Osteoblast (primary cell): Measurements from ENCODE around the gene SLC26A1. TPM values are rescaled to one million over a fixed set of nuclear protein-coding genes. Genes with fewer than 3 reads are reported as not detected.

ENCODE experiments used
- DNase-seq: peaks from one replicate; pipeline ENCODE4 v3.0.0; 2011; ENCODE audit warnings: low spot score, mixed read lengths; ENCODE audit not compliant: insufficient read length; ENCODE audit errors: missing footprints
- H2AFZ ChIP-seq: 2 replicates; pipeline ENCODE4 v1.6.0; 2011; ENCODE audit warnings: mild to moderate bottlenecking, low read length
- H3K27ac ChIP-seq: 2 replicates; pipeline ENCODE4 v1.5.1; 2011; ENCODE audit warnings: mild to moderate bottlenecking, low read depth, low read length, moderate library complexity
- H3K27me3 ChIP-seq: 2 replicates; pipeline ENCODE4 v1.6.0; 2012; ENCODE audit warnings: mild to moderate bottlenecking, control low read depth, inconsistent platforms, low read length, moderate library complexity; ENCODE audit not compliant: insufficient read depth
- H3K36me3 ChIP-seq: 2 replicates; pipeline ENCODE4 v1.5.1; 2011; ENCODE audit warnings: mild to moderate bottlenecking, low read length, control low read depth, moderate library complexity; ENCODE audit not compliant: insufficient read depth
- H3K4me1 ChIP-seq: 2 replicates; pipeline ENCODE4 v1.5.1; 2011; ENCODE audit warnings: mild to moderate bottlenecking, low read length, control low read depth, moderate library complexity; ENCODE audit not compliant: insufficient read depth
- H3K4me2 ChIP-seq: 2 replicates; pipeline ENCODE4 v1.6.0; 2011; ENCODE audit warnings: mild to moderate bottlenecking, low read length; ENCODE audit not compliant: insufficient read depth
- H3K4me3 ChIP-seq: fragments of 200-600 bp; sonication (generic); 3 replicates; pipeline ENCODE4 v1.5.1; 2012; ENCODE audit warnings: mild to moderate bottlenecking, low read length, inconsistent platforms; ENCODE audit not compliant: insufficient read depth
- H3K79me2 ChIP-seq: 2 replicates; pipeline ENCODE4 v1.6.0; 2012; ENCODE audit warnings: mild to moderate bottlenecking, low read length, control low read depth, inconsistent platforms; ENCODE audit not compliant: insufficient read depth
- H3K9me3 ChIP-seq: 2 replicates; pipeline ENCODE4 v1.5.1; 2011; ENCODE audit warnings: low read depth, low read length, control low read depth
- H4K20me1 ChIP-seq: 2 replicates; pipeline ENCODE4 v1.6.0; 2012; ENCODE audit warnings: mild to moderate bottlenecking, low read length, control low read depth; ENCODE audit not compliant: insufficient read depth
- total RNA-seq: library from RNA; depleted of rRNA; stranded (reverse); fragments of >200 nt; gene quantifications from 2 replicates; pipeline ENCODE4 v1.2.3, GENCODE V29; 2012
- TF ChIP-seq, protein P1 (sequence below): IDR thresholded peaks from 2 replicates; pipeline ENCODE4 v1.5.1; 2011; ENCODE audit warnings: mild to moderate bottlenecking, low read depth, low read length, moderate library complexity; ENCODE audit errors: extremely low read depth

Gene SLC26A1
- total RNA-seq, 1 donor: 0.36 TPM

- TF ChIP-seq, protein P1, sequence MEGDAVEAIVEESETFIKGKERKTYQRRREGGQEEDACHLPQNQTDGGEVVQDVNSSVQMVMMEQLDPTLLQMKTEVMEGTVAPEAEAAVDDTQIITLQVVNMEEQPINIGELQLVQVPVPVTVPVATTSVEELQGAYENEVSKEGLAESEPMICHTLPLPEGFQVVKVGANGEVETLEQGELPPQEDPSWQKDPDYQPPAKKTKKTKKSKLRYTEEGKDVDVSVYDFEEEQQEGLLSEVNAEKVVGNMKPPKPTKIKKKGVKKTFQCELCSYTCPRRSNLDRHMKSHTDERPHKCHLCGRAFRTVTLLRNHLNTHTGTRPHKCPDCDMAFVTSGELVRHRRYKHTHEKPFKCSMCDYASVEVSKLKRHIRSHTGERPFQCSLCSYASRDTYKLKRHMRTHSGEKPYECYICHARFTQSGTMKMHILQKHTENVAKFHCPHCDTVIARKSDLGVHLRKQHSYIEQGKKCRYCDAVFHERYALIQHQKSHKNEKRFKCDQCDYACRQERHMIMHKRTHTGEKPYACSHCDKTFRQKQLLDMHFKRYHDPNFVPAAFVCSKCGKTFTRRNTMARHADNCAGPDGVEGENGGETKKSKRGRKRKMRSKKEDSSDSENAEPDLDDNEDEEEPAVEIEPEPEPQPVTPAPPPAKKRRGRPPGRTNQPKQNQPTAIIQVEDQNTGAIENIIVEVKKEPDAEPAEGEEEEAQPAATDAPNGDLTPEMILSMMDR: no peak
- Histone ChIP-seq H3K27me3 (peaks cover 74% of the 10 kb centered on the region), H3K4me1 (peaks cover 5% of the 10 kb centered on the region), H3K79me2 (no peaks in the 10 kb centered on the region), H3K4me2 (no peak overlapping the region), H3K9me3 (peaks cover 2% of the 10 kb centered on the region), H3K4me3 (no peak overlapping the region), H2AFZ (no peak overlapping the region), H3K36me3 (no peaks in the 10 kb centered on the region), H4K20me1 (peaks cover 7% of the 10 kb centered on the region), H3K27ac (no peak overlapping the region)
- no peak for DNase-seq
These were observed 11.6 kb upstream of the SLC26A1 start for GRCh38 chr4:1004557-1005485.

GRCh38 chr4:1004071-1004418 is 10.8 kb upstream of the SLC26A1 start:
- TF ChIP-seq, protein P1: no peak
- Histone ChIP-seq H3K9me3 (peaks cover 2% of the 10 kb centered on the region), H3K79me2 (no peaks in the 10 kb centered on the region), H3K4me2 (no peak overlapping the region), H3K4me3 (no peak overlapping the region), H3K4me1 (peaks cover 2% of the 10 kb centered on the region), H4K20me1 (peaks cover 11% of the 10 kb centered on the region), H3K27me3 (peaks cover 77% of the 10 kb centered on the region), H3K36me3 (no peaks in the 10 kb centered on the region), H3K27ac (no peak overlapping the region), H2AFZ (no peak overlapping the region)
- DNase-seq: no peak

DNA sequence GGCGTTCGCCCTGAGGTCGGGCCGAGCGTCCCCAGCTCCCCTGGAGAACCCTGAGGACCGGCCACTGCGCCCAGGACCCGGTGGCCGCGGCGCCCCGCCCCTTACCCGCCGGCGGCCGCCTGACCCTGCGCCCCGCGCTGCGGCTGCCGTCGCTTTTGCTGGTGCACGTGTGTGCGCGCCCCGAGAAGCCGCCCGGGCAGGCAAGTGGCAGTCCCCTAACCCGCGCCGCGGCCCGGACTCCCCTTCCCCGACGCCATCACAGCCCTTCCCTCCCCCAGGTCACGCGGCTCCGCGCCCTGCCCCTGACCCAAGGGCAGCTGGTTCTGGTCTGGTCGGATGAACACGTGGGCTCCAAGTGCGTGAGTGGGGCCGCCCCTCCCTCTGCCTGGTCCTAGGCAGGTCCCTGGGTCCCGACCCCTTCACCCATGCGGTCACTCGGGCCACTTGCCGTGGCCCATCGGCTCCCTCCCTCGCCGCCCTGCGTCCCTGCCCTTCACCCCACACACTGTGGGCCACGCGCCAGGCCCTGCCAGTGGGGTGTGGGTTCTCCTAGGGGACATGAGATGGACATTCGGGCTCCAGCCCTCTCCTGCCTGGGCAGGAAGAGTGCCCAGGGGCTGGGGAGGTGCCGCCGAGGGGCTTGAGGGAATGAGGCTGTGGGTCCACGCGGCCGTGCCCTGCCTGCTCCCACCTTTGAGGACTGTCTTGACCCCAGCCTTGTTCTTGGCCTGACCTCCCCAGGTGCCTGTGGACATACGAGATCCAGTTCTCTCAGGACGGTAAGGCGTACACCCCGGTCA is 10.3 kb upstream of the SLC26A1 start:
- Histone ChIP-seq H3K36me3 (no peaks in the 10 kb centered on the region), H3K27ac (no peak overlapping the region), H3K27me3 (peaks cover 74% of the 10 kb centered on the region), H2AFZ (no peak overlapping the region), H3K79me2 (no peaks in the 10 kb centered on the region), H3K9me3 (peaks cover 2% of the 10 kb centered on the region), H3K4me3 (no peak overlapping the region), H3K4me1 (no peaks in the 10 kb centered on the region), H3K4me2 (no peak overlapping the region), H4K20me1 (peaks cover 12% of the 10 kb centered on the region)
- no peak for DNase-seq
- TF ChIP-seq, protein P1: no peak
